ENCODE measurements around the gene CHP2. TPM values are rescaled to one million over a fixed set of nuclear protein-coding genes. Genes with fewer than 3 reads are reported as not detected.

The CHP2 gene
- total and polyA plus RNA-seq, 2 donors (not counting 1 experiment from before 2014, with no cell fraction given) = not detected

GRCh38 chr16:23771027-23771426 is 16.2 kb downstream of the CHP2 start:
- no peak overlapping the region for H3K9ac ChIP-seq (ENCODE audit: low read length)
- H3K4me1 ChIP-seq (ENCODE audit: control insufficient read depth in 2 of 2, insufficient read depth in 2 of 2, low read length in 2 of 2) = no peaks in the 10 kb centered on the region
- H3K4me3 ChIP-seq (ENCODE audit: control extremely low read depth in 1 of 5, extremely low read depth in 1 of 5, insufficient read depth in 1 of 5, low read depth in 2 of 5, low read length in 4 of 5) = no peak overlapping the region
- ChIA-PET POLR2A (no interaction called here), CTCF (no interaction called here)
- TF ChIP-seq EZH2 (IDR thresholded peaks at IDR 0.05; ENCODE audit: borderline replicate concordance, insufficient read depth, low read depth, low read length, poor library complexity, severe bottlenecking) = no peak
- TF ChIP-seq CTCF (IDR thresholded peaks at IDR 0.05) = no peak
- H2AFZ ChIP-seq (ENCODE audit: insufficient read depth, low read depth, low read length, poor library complexity, severe bottlenecking) = no peak overlapping the region
- H3K27ac Mint-ChIP-seq = no peak overlapping the region
- H3K9me3 ChIP-seq (ENCODE audit: control extremely low read depth in 1 of 3, control insufficient read depth in 2 of 3, insufficient read depth in 1 of 3, low read length in 2 of 3) = peaks cover 0 to 4% (median 0%) of the 10 kb centered on the region in 3 donors
- no peaks in the 10 kb centered on the region for H3K79me2 ChIP-seq (ENCODE audit: control insufficient read depth, insufficient read depth, low read length)
- H3K4me1 Mint-ChIP-seq = no peaks in the 10 kb centered on the region
- no peak overlapping the region for H3K4me2 ChIP-seq (replicated peaks; ENCODE audit: low read depth, low read length, poor library complexity, severe bottlenecking)
- H3K27me3 ChIP-seq (replicated peaks in 1 of 4; ENCODE audit: control extremely low read depth in 1 of 4, control insufficient read depth in 3 of 4, insufficient read depth in 4 of 4, low read length in 3 of 4) = no peaks in the 10 kb centered on the region
- ATAC-seq (ENCODE audit: low read depth) (no peak), DNase-seq (no peak)
- no peak overlapping the region for H3K27ac ChIP-seq (ENCODE audit: low read length in 2 of 2)
- H3K36me3 ChIP-seq (replicated peaks in 1 of 2; ENCODE audit: control extremely low read depth in 1 of 2, control insufficient read depth in 1 of 2, extremely low read depth in 1 of 2, insufficient read depth in 2 of 2, low read length in 1 of 2) = no peaks in the 10 kb centered on the region
- H3K4me3 Mint-ChIP-seq = no peak overlapping the region
- peaks cover 21% of the 10 kb centered on the region for H3K27me3 Mint-ChIP-seq
- WGBS (ENCODE audit: insufficient coverage) = 80% methylated on average over 4 of the region's 8 CpGs
- intact Hi-C loops (cut with micrococcal nuclease) = no loop called here
- H4K20me1 ChIP-seq (ENCODE audit: control insufficient read depth, insufficient read depth, low read length, poor library complexity, severe bottlenecking) = no peaks in the 10 kb centered on the region
- no peaks in the 10 kb centered on the region for H3K9me3 Mint-ChIP-seq (ENCODE audit: insufficient read depth)

GRCh38 chr16:23771642-23772041 is 16.8 kb downstream of the CHP2 start:
- TF ChIP-seq CTCF (IDR thresholded peaks at IDR 0.05) = no peak
- no peak for TF ChIP-seq EZH2 (IDR thresholded peaks at IDR 0.05; ENCODE audit: borderline replicate concordance, insufficient read depth, low read depth, low read length, poor library complexity, severe bottlenecking)
- H3K9me3 ChIP-seq (ENCODE audit: control extremely low read depth in 1 of 3, control insufficient read depth in 2 of 3, insufficient read depth in 1 of 3, low read length in 2 of 3) = no peaks in the 10 kb centered on the region
- H3K9ac ChIP-seq (ENCODE audit: low read length) = no peak overlapping the region
- H3K4me3 ChIP-seq (ENCODE audit: control extremely low read depth in 1 of 5, extremely low read depth in 1 of 5, insufficient read depth in 1 of 5, low read depth in 2 of 5, low read length in 4 of 5) = no peak overlapping the region
- intact Hi-C loops (cut with micrococcal nuclease) = no loop called here
- H3K27me3 Mint-ChIP-seq = peaks cover 21% of the 10 kb centered on the region
- no peaks in the 10 kb centered on the region for H3K4me1 ChIP-seq (ENCODE audit: control insufficient read depth in 2 of 2, insufficient read depth in 2 of 2, low read length in 2 of 2)
- no peaks in the 10 kb centered on the region for H3K36me3 ChIP-seq (replicated peaks in 1 of 2; ENCODE audit: control extremely low read depth in 1 of 2, control insufficient read depth in 1 of 2, extremely low read depth in 1 of 2, insufficient read depth in 2 of 2, low read length in 1 of 2)
- no peak overlapping the region for H2AFZ ChIP-seq (ENCODE audit: insufficient read depth, low read depth, low read length, poor library complexity, severe bottlenecking)
- H3K27me3 ChIP-seq (replicated peaks in 1 of 4; ENCODE audit: control extremely low read depth in 1 of 4, control insufficient read depth in 3 of 4, insufficient read depth in 4 of 4, low read length in 3 of 4) = peaks cover 0 to 2% (median 0%) of the 10 kb centered on the region in 4 experiments
- no peak for ATAC-seq (ENCODE audit: low read depth)
- H3K4me2 ChIP-seq (replicated peaks; ENCODE audit: low read depth, low read length, poor library complexity, severe bottlenecking) = no peak overlapping the region
- DNase-seq = no peak
- no peaks in the 10 kb centered on the region for H3K79me2 ChIP-seq (ENCODE audit: control insufficient read depth, insufficient read depth, low read length)
- H3K27ac Mint-ChIP-seq = no peak overlapping the region
- H3K4me1 Mint-ChIP-seq = no peaks in the 10 kb centered on the region
- WGBS (ENCODE audit: insufficient coverage) = 0% methylated on average over 1 of the region's 2 CpGs
- no peak overlapping the region for H3K4me3 Mint-ChIP-seq
- ChIA-PET POLR2A (no interaction called here), CTCF (no interaction called here)
- no peaks in the 10 kb centered on the region for H4K20me1 ChIP-seq (ENCODE audit: control insufficient read depth, insufficient read depth, low read length, poor library complexity, severe bottlenecking)
- no peaks in the 10 kb centered on the region for H3K9me3 Mint-ChIP-seq (ENCODE audit: insufficient read depth)
- H3K27ac ChIP-seq (ENCODE audit: low read length in 2 of 2) = no peak overlapping the region

Data from B cell (primary cell).